Small intestine (tissue), 7 donors: ENCODE measurements around the gene NRXN3. TPM values are rescaled to one million over a fixed set of nuclear protein-coding genes. Genes with fewer than 3 reads are reported as not detected.

ENCODE experiments used
- DNase-seq, 2 donors: peaks; one replicate each; pipeline versions ENCODE4 v3.0.0 to v3.0.0-alpha.2; 2013
- FAIRE-seq: peaks from 2 replicates; lab custom pipeline; 2012; peaks lifted over from hg19 to GRCh38; lab: Jason Lieb, UNC
- H3K27ac ChIP-seq, 3 donors: one replicate each; pipeline ENCODE4 v1.5.1; 2013; ENCODE audit warnings: low read length in 2 of 3, mild to moderate bottlenecking in 2 of 3, control low read depth in 1 of 3, inconsistent platforms in 1 of 3, low read depth in 1 of 3, moderate library complexity in 1 of 3
- H3K27me3 ChIP-seq, 3 donors: one replicate each; pipeline ENCODE4 v1.6.1; 2013; ENCODE audit warnings: low read length in 3 of 3, inconsistent platforms in 1 of 3; ENCODE audit not compliant: control insufficient read depth in 3 of 3, insufficient read depth in 3 of 3
- H3K36me3 ChIP-seq, 3 donors: one replicate each; pipeline ENCODE4 v1.6.1; 2013; ENCODE audit warnings: low read length in 3 of 3, inconsistent platforms in 1 of 3, low read depth in 1 of 3, mild to moderate bottlenecking in 1 of 3, moderate library complexity in 1 of 3; ENCODE audit not compliant: control insufficient read depth in 3 of 3, insufficient read depth in 2 of 3
- H3K4me1 ChIP-seq, 3 donors: one replicate each; pipeline ENCODE4 v1.6.1; 2013; ENCODE audit warnings: low read length in 2 of 3, inconsistent platforms in 1 of 3, low read depth in 1 of 3, mild to moderate bottlenecking in 1 of 3, moderate library complexity in 1 of 3; ENCODE audit not compliant: control insufficient read depth in 3 of 3, insufficient read depth in 2 of 3
- H3K4me3 ChIP-seq, 3 donors: one replicate each; pipeline ENCODE4 v1.5.1; 2013; ENCODE audit warnings: low read length in 3 of 3, control low read depth in 1 of 3, inconsistent platforms in 1 of 3, low read depth in 1 of 3, mild to moderate bottlenecking in 1 of 3, moderate library complexity in 1 of 3
- H3K9me3 ChIP-seq, 2 donors: one replicate each; pipeline ENCODE4 v1.6.1; 2013; ENCODE audit warnings: low read depth in 1 of 2, low read length in 1 of 2; ENCODE audit not compliant: control insufficient read depth in 2 of 2, insufficient read depth in 1 of 2
- WGBS, 3 donors: extraction: QIAGEN DNeasy Blood & Tissue Kit; methylation state at CpG; one replicate each; pipeline ENCODE4 v1.1.7; 2013; 5-methylcytosine and 5-hydroxymethylcytosine counted together
- polyA plus RNA-seq, 4 donors: library from polyadenylated mRNA; stranded (reverse) in 3 of 4; unstranded in 1 of 4; fragments of 200-250 nt in 3 of 4; fragments of 120-200 nt in 1 of 4; gene quantifications; one replicate each; pipeline versions ENCODE4 v1.2.1 to v1.2.3, GENCODE V29; 2013
- donor health status: healthy with polysubstance abuse.
- donor health status: control.
- donor health status: control.
- donor health status: Bipolar disorder and iron deficiency.
- donor health status: healthy.

The NRXN3 gene
- polyA plus RNA-seq, 4 donors, result 2.3 TPM; not detected in 2

DNA sequence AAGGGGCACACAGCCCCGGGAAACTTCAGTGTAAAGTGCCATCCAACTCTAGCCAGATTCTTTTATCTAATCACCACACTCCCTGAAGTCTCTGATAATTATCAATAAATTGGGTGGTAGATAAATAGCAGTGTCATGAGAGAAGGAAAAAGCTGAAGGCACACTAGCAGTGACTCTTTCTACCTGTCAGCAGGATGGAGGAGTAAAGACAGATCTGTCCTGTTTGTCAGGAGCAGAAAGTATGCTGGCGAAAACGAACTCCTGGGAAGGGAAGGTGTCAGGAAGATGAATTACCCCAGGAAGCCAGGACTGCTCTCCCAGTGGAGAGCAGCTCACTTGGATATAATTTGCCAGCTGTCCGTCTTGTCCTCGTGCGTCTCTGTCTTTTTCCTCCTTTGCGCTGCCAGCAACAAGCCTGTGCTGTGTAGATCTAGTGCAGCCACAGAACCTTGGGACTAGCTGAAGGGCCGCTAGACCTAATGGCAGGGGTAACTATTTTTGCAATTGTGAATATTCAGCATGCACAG, 1059.3 kb downstream of the NRXN3 start:
- DNase-seq (no peak), FAIRE-seq (no peak)
- Histone ChIP-seq H3K4me1 (no peaks in the 10 kb centered on the region), H3K4me3 (no peak overlapping the region), H3K36me3 (no peaks in the 10 kb centered on the region), H3K9me3 (no peaks in the 10 kb centered on the region), H3K27me3 (peaks cover 0 to 5% (median 0%) of the 10 kb centered on the region in 3 donors), H3K27ac (no peak overlapping the region)
- 30 to 56% (median 50%) methylated on average over 8 of the region's 8 CpGs for WGBS, 3 donors

GRCh38 chr14:79242666-79243065, 1072.5 kb downstream of the NRXN3 start:
- Histone ChIP-seq H3K27ac (no peak overlapping the region), H3K4me3 (no peak overlapping the region), H3K4me1 (no peaks in the 10 kb centered on the region), H3K27me3 (no peaks in the 10 kb centered on the region), H3K9me3 (no peaks in the 10 kb centered on the region), H3K36me3 (no peaks in the 10 kb centered on the region)
- no peak for DNase-seq
- FAIRE-seq, result no peak

GRCh38 chr14:79246173-79246572, 1076.0 kb downstream of the NRXN3 start:
- no peak for DNase-seq
- WGBS, 3 donors, result 63 to 86% (median 71%) methylated on average over 3 of the region's 3 CpGs
- Histone ChIP-seq H3K36me3 (no peaks in the 10 kb centered on the region), H3K4me3 (no peak overlapping the region), H3K9me3 (no peaks in the 10 kb centered on the region), H3K4me1 (no peaks in the 10 kb centered on the region), H3K27ac (no peak overlapping the region), H3K27me3 (no peaks in the 10 kb centered on the region)
- no peak for FAIRE-seq

GRCh38 chr14:79248126-79248525, 1078.0 kb downstream of the NRXN3 start:
- no peak for DNase-seq
- H3K27me3 ChIP-seq, result no peaks in the 10 kb centered on the region
- H3K4me3 ChIP-seq, result no peak overlapping the region
- 67 to 75% (median 74%) methylated on average over 2 of the region's 2 CpGs for WGBS, 3 donors
- FAIRE-seq, result no peak
- no peak overlapping the region for H3K27ac ChIP-seq
- H3K36me3 ChIP-seq, result no peaks in the 10 kb centered on the region
- H3K9me3 ChIP-seq, result no peaks in the 10 kb centered on the region
- H3K4me1 ChIP-seq, result no peaks in the 10 kb centered on the region

- H3K27me3 ChIP-seq, result no peaks in the 10 kb centered on the region
- H3K4me1 ChIP-seq, result no peaks in the 10 kb centered on the region
- H3K27ac ChIP-seq, result no peak overlapping the region
- H3K36me3 ChIP-seq, result no peaks in the 10 kb centered on the region
- 45 to 55% (median 49%) methylated on average over 3 of the region's 3 CpGs for WGBS, 3 donors
- no peak for FAIRE-seq
- no peaks in the 10 kb centered on the region for H3K9me3 ChIP-seq
- H3K4me3 ChIP-seq, result no peak overlapping the region
- no peak for DNase-seq
Observed at GRCh38 chr14:79248771-79249170, 1078.6 kb downstream of the NRXN3 start.

DNA sequence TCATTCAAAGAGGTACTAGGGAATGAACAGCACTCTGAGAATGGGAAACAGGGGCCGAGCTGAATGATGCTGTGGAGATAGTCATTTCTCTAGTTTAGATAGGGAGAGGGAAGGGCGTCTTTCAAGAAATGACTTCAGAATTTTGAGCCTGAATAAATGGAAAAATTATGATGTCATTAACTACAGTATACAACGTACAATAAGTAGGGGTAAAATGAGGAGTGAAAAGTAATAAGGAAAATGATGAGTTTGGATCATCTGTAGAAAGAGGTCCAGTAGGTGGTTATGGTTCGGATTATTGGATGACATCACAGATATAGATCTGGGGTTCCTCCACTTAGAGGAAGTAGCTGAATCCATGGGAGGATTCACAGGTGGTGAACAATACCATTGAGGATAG, 1081.1 kb downstream of the NRXN3 start:
- Histone ChIP-seq H3K27me3 (no peaks in the 10 kb centered on the region), H3K4me3 (no peak overlapping the region), H3K27ac (no peak overlapping the region), H3K4me1 (no peaks in the 10 kb centered on the region), H3K9me3 (no peaks in the 10 kb centered on the region), H3K36me3 (no peaks in the 10 kb centered on the region)
- no peak for FAIRE-seq
- 77 to 90% (median 85%) methylated on average over 4 of the region's 4 CpGs for WGBS, 3 donors
- DNase-seq, result no peak

- WGBS, 3 donors, result 80 to 88% (median 87%) methylated on average over 3 of the region's 3 CpGs
- no peaks in the 10 kb centered on the region for H3K27me3 ChIP-seq
- no peak for FAIRE-seq
Observed at GRCh38 chr14:79253576-79253975, 1083.4 kb downstream of the NRXN3 start.

DNA sequence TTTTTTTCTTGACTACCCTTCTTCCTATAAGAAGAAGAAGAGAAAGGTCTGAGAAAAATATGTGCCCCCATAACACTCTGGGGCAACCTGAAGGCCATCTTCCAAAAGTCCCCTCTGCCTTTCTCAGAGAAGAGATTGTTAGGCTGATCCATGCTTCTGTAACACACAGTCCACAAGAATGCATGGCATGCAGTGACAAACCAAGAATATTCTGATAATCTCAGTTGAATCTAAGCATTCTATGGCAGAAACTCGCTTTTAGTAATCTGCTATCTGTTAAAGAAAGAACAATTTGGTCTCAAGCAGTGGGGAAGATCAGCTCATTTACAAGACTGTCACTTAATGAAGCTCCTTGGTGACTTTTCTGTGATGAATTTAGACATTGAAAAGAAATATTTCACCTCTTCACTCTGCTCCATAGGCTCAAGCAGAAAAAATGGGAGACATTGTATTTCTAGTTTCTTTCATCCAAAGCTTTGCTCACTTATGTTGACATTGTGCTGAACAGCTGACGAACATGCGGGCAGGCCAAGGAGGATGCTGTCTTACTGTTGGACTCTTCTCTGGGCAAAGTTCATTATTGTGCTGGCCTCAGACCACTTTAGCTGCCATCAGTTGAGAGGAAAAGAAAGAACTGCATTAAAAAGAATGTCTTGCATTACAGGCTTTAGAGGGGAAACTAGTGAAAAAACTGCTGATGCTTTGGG, 1084.0 kb downstream of the NRXN3 start:
- H3K4me1 ChIP-seq, result no peaks in the 10 kb centered on the region
- no peak overlapping the region for H3K4me3 ChIP-seq
- no peaks in the 10 kb centered on the region for H3K27me3 ChIP-seq
- no peaks in the 10 kb centered on the region for H3K36me3 ChIP-seq
- WGBS, 3 donors, result 68 to 76% (median 71%) methylated on average over 3 of the region's 3 CpGs
- H3K27ac ChIP-seq, result no peak overlapping the region
- DNase-seq (no peak), FAIRE-seq (no peak)
- H3K9me3 ChIP-seq, result no peaks in the 10 kb centered on the region

More at GRCh38 chr14:79253576-79253975, 1083.4 kb downstream of the NRXN3 start:
- H3K4me3 ChIP-seq, result no peak overlapping the region
- H3K9me3 ChIP-seq, result no peaks in the 10 kb centered on the region
- no peaks in the 10 kb centered on the region for H3K4me1 ChIP-seq
- no peaks in the 10 kb centered on the region for H3K36me3 ChIP-seq
- DNase-seq, result no peak
- H3K27ac ChIP-seq, result no peak overlapping the region

GRCh38 chr14:79256380-79256779, 1086.2 kb downstream of the NRXN3 start:
- WGBS, 3 donors, result 65 to 75% (median 69%) methylated on average over 2 of the region's 2 CpGs
- no peaks in the 10 kb centered on the region for H3K27me3 ChIP-seq
- H3K4me3 ChIP-seq, result no peak overlapping the region
- no peaks in the 10 kb centered on the region for H3K36me3 ChIP-seq
- no peaks in the 10 kb centered on the region for H3K9me3 ChIP-seq
- no peaks in the 10 kb centered on the region for H3K4me1 ChIP-seq
- H3K27ac ChIP-seq, result no peak overlapping the region
- DNase-seq, result no peak
- FAIRE-seq, result no peak
